Endothelial cell of coronary artery (primary cell): ENCODE results near the gene DOK5. TPM values are rescaled to one million over a fixed set of nuclear protein-coding genes. Genes with fewer than 3 reads are reported as not detected.

Experiments
- total RNA-seq: library from RNA; depleted of rRNA; stranded (reverse); fragments of >200 nt; gene quantifications from 2 replicates; pipeline ENCODE4 v1.2.3, GENCODE V29; 2014

Gene DOK5
- total RNA-seq = 0.36 and 1.2 TPM in 2 replicates

GRCh38 chr20:54475334-54476168 lies at the start of gene DOK5:
Gene DOK5, plus strand, starts transcription at chr20:54475593. Its CDS starts 354 bp downstream, at chr20:54475947.

